K562 (cell line): Measurements from ENCODE around the gene POR.

Source experiments
- ETV6 ChIP-seq, 3 experiments: fragments of 150-350 bp in 1 of 3; sonication (generic) in 1 of 3; formaldehyde crosslinking in 1 of 3; IDR thresholded peaks; 2 replicates each; pipeline versions ENCODE4 v1.6.1 to v1.8.0; 2014 to 2022; ENCODE audit warnings: borderline replicate concordance in 2 of 3, low read depth in 2 of 3, antibody characterized with exemption in 1 of 3, low read length in 1 of 3, mild to moderate bottlenecking in 1 of 3, missing genetic modification reagents in 1 of 3
- PATZ1 ChIP-seq: fragments of 250-450 bp; sonication (Bioruptor Pico); IDR thresholded peaks from 2 replicates; pipeline ENCODE4 v1.5.0; 2020; ENCODE audit warnings: mild to moderate bottlenecking, borderline replicate concordance
- SIN3B ChIP-seq: fragments of 450-650 bp; IDR thresholded peaks from 2 replicates; pipeline ENCODE4 v1.6.1; 2017; ENCODE audit warnings: low read depth, mild to moderate bottlenecking, moderate library complexity
- ZNF165 ChIP-seq: fragments of 250-450 bp; sonication (Bioruptor Pico); IDR thresholded peaks from 2 replicates; pipeline ENCODE4 v1.4.0; 2020; ENCODE audit warnings: borderline replicate concordance

- TF ChIP-seq ZNF165 (CRISPR knock-in tag) (no peak), PATZ1 (CRISPR knock-in tag) (no peak), SIN3B (no peak), ETV6 (IDR thresholded peaks at IDR 0.05; ENCODE audit: borderline replicate concordance in 1 of 2, low read depth in 2 of 2, low read length in 1 of 2) (no peak), ETV6 (CRISPR knock-in tag; IDR thresholded peaks at IDR 0.05; ENCODE audit: borderline replicate concordance) (no peak)
These were observed 72.3 kb downstream of the POR start for GRCh38 chr7:75987026-75987804.
